NOMO-1 treated with dmso at 0.1 percent for 144 hours (cell line): Measurements from ENCODE around the gene LRCH4.
A peak's percentile ranks its signal among the peaks of the same experiment; 100 is the strongest.

Source experiments
- DNase-seq: peaks from one replicate; lab custom pipeline; 2025; ENCODE audit not compliant: unreplicated experiment; lab: John Stamatoyannopoulos, UW

The LRCH4 gene

GRCh38 chr7:100585511-100586265 is at the start of gene LRCH4:
Gene LRCH4, minus strand, starts transcription at chr7:100586129. Its CDS starts 29 bp downstream, at chr7:100586100.
- DNase-seq, result no peak

GRCh38 chr7:100632951-100633717 is 47.2 kb upstream of the LRCH4 start:
- peak; percentile 48 for DNase-seq

GRCh38 chr7:100630066-100630465 is 44.1 kb upstream of the LRCH4 start:
- no peak for DNase-seq

GRCh38 chr7:100629117-100629716 is 43.3 kb upstream of the LRCH4 start:
- peak; percentile 23 for DNase-seq

GRCh38 chr7:100627238-100627549 is 41.3 kb upstream of the LRCH4 start:
- no peak for DNase-seq

- DNase-seq, result no peak
Observed at GRCh38 chr7:100626530-100627237, 40.8 kb upstream of the LRCH4 start.

- DNase-seq, result no peak
Observed at GRCh38 chr7:100626055-100626454, 40.1 kb upstream of the LRCH4 start.

- DNase-seq, result no peak
Observed at GRCh38 chr7:100623951-100624824, 38.3 kb upstream of the LRCH4 start.

- DNase-seq, result no peak
Observed at GRCh38 chr7:100621554-100621953, 35.6 kb upstream of the LRCH4 start.

GRCh38 chr7:100620804-100621203 is 34.9 kb upstream of the LRCH4 start:
- no peak for DNase-seq

- DNase-seq, result no peak
Observed at GRCh38 chr7:100620239-100620638, 34.3 kb upstream of the LRCH4 start.

- no peak for DNase-seq
Observed at GRCh38 chr7:100614308-100614861, 28.5 kb upstream of the LRCH4 start.

- DNase-seq, result peak; percentile 56
Observed at GRCh38 chr7:100613412-100614175, 27.7 kb upstream of the LRCH4 start.

GRCh38 chr7:100612730-100613390 is 26.9 kb upstream of the LRCH4 start:
- peak; percentile 56 for DNase-seq

- peak; percentile 99 for DNase-seq
Observed at GRCh38 chr7:100611983-100612729, 26.2 kb upstream of the LRCH4 start, which contains the start of gene MOSPD3. Gene MOSPD3, plus strand, starts transcription at chr7:100612540. Its CDS starts 252 bp downstream, at chr7:100612792.

GRCh38 chr7:100609958-100610357 is 24.0 kb upstream of the LRCH4 start:
- DNase-seq, result no peak

- DNase-seq, result no peak
Observed at GRCh38 chr7:100607111-100607510, 21.2 kb upstream of the LRCH4 start.

- no peak for DNase-seq
Observed at GRCh38 chr7:100606313-100606712, 20.4 kb upstream of the LRCH4 start.
